ENCODE measurements around the gene MRTO4. TPM values are rescaled to one million over a fixed set of nuclear protein-coding genes. Genes with fewer than 3 reads are reported as not detected.
"Not testable (repeated sequence)": the region's sequence is repeated elsewhere in the genome, so short reads cannot be mapped to it uniquely, and the experiment has no call there.

MRTO4 gene
- total and polyA plus RNA-seq, 2 experiments from 2014 or later: 20.8 to 24.9 TPM

- Histone ChIP-seq H4K20me1 (ENCODE audit: insufficient read depth, poor library complexity, severe bottlenecking) (no peaks in the 10 kb centered on the region), H3K4me2 (no peak overlapping the region), H3K4me1 (ENCODE audit: insufficient read depth) (no peaks in the 10 kb centered on the region), H2AFZ (no peak overlapping the region), H3K36me3 (replicated peaks; ENCODE audit: insufficient read depth, low read depth) (no peaks in the 10 kb centered on the region), H3K27me3 (no peaks in the 10 kb centered on the region), H3K27ac (no peak overlapping the region), H3K79me2 (no peaks in the 10 kb centered on the region), H3K9me3 (ENCODE audit: low read depth) (no peaks in the 10 kb centered on the region), H3K4me3 (no peak overlapping the region), H3K9me2 (replicated peaks; ENCODE audit: insufficient read depth) (no peaks in the 10 kb centered on the region)
- TF ChIP-seq EZH2 (IDR thresholded peaks at IDR 0.05; ENCODE audit: borderline replicate concordance) (no peak), EZH2phosphoT487 (IDR thresholded peaks at IDR 0.05; ENCODE audit: low read depth, severe bottlenecking, unreplicated experiment) (no peak)
- TF ChIP-seq, protein P1, sequence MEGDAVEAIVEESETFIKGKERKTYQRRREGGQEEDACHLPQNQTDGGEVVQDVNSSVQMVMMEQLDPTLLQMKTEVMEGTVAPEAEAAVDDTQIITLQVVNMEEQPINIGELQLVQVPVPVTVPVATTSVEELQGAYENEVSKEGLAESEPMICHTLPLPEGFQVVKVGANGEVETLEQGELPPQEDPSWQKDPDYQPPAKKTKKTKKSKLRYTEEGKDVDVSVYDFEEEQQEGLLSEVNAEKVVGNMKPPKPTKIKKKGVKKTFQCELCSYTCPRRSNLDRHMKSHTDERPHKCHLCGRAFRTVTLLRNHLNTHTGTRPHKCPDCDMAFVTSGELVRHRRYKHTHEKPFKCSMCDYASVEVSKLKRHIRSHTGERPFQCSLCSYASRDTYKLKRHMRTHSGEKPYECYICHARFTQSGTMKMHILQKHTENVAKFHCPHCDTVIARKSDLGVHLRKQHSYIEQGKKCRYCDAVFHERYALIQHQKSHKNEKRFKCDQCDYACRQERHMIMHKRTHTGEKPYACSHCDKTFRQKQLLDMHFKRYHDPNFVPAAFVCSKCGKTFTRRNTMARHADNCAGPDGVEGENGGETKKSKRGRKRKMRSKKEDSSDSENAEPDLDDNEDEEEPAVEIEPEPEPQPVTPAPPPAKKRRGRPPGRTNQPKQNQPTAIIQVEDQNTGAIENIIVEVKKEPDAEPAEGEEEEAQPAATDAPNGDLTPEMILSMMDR (IDR thresholded peaks at IDR 0.05; ENCODE audit: poor library complexity): no peak
- DNase-seq (ENCODE audit: low spot score): no peak
Observed at GRCh38 chr1:19272064-19272463, 20.5 kb downstream of the MRTO4 start.

DNA sequence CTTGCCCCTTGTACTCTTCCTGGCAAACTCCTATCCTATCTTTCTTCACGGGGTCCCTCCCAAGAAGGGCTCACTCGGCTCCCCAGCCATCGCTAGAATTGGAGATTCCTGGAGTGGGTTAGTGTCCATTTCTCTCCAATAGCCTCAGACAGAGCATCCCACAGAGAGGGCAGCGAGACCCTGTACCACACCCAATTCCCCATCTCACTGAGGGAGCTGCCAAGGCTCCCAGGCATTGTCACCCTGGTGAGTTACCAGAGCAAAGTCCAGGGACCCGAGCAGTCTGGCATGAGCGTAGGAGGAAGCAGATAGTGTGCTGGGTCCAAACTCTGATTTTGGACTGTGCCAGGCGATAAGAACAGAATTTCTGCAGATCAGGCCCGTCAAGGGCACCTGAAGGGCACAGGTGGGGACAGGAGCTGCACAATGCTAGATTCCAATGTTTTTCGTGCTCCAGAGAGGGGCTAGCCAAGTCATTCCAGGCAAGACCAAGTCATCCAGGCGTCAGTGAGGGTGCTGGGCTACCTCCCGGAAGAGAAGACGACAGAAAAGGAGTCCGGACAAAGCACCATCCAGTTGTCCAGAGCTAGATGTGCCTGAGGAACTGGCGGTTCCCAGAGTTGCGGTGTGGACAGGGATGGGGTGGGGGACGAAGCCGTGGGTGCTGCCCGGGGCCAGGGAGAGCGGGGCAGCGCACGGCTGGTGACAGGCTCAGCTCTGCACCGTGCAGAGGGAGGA is 21.7 kb downstream of the MRTO4 start:
- H3K4me2 ChIP-seq: no peak overlapping the region
- H4K20me1 ChIP-seq (ENCODE audit: insufficient read depth, poor library complexity, severe bottlenecking): no peaks in the 10 kb centered on the region
- DNase-seq (ENCODE audit: low spot score): no peak
- TF ChIP-seq EZH2 (IDR thresholded peaks at IDR 0.05; ENCODE audit: borderline replicate concordance): no peak
- TF ChIP-seq, protein P1 (IDR thresholded peaks at IDR 0.05; ENCODE audit: poor library complexity): no peak
- no peak for TF ChIP-seq EZH2phosphoT487 (IDR thresholded peaks at IDR 0.05; ENCODE audit: low read depth, severe bottlenecking, unreplicated experiment)
- H3K36me3 ChIP-seq (replicated peaks; ENCODE audit: insufficient read depth, low read depth): no peaks in the 10 kb centered on the region
- H3K9me3 ChIP-seq (ENCODE audit: low read depth): no peaks in the 10 kb centered on the region
- H3K9me2 ChIP-seq (replicated peaks; ENCODE audit: insufficient read depth): no peaks in the 10 kb centered on the region
- no peaks in the 10 kb centered on the region for H3K79me2 ChIP-seq
- WGBS (ENCODE audit: low lambda C conversion rate, missing lambda C conversion rate): 94% methylated on average over 21 of the region's 22 CpGs
- H3K27me3 ChIP-seq: no peaks in the 10 kb centered on the region
- no peak overlapping the region for H3K27ac ChIP-seq
- H3K4me3 ChIP-seq: no peak overlapping the region
- no peak overlapping the region for H2AFZ ChIP-seq
- H3K4me1 ChIP-seq (ENCODE audit: insufficient read depth): no peaks in the 10 kb centered on the region

DNA sequence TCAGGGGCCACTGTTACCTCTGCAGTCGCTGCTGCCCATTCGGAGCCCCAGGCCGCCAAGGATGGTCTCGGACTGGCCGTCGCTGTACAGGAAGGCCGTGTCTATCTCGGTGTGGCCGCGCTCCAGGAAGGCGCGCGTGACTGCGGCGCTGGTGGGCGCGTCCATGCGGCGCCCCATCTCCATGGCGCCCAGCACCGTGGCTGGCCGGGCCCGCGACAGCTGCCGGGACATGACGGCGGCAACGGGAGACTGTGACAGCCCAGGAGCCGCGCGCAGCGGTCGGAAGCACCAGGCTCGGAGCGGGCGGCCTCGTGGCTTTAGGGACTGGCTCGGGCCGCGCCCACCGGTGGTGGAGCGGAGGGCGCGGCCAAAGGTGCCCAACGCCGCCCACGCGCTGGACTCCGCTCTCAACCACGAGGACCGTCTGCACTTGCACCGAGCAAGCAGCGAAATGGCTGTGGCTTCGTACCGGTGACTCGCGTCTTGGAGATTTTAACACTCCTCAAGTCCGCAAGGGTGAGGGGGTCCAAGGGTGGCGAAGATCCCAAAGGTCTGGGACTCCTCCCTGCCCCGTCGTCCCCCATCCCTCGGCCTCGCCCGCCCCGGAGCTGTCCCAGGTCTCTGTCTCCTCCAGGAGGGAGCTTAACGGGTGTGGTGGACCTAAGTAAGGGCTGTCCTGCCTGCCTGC is 22.4 kb downstream of the MRTO4 start:
- H3K79me2 ChIP-seq; H3K9me2 ChIP-seq (replicated peaks; ENCODE audit: insufficient read depth); H3K27ac ChIP-seq; H4K20me1 ChIP-seq (ENCODE audit: insufficient read depth, poor library complexity, severe bottlenecking); H3K9me3 ChIP-seq (ENCODE audit: low read depth); H3K4me2 ChIP-seq; H3K27me3 ChIP-seq; H2AFZ ChIP-seq; DNase-seq (ENCODE audit: low spot score); H3K4me1 ChIP-seq (ENCODE audit: insufficient read depth); H3K4me3 ChIP-seq; H3K36me3 ChIP-seq (replicated peaks; ENCODE audit: insufficient read depth, low read depth): not testable (repeated sequence)
- 97% methylated on average over 33 of the region's 66 CpGs for WGBS (ENCODE audit: low lambda C conversion rate, missing lambda C conversion rate)

- H3K4me2 ChIP-seq: no peak overlapping the region
- H2AFZ ChIP-seq: no peak overlapping the region
- 93% methylated on average over 5 of the region's 5 CpGs for WGBS (ENCODE audit: low lambda C conversion rate, missing lambda C conversion rate)
Observed at GRCh38 chr1:19274636-19275035, 23.0 kb downstream of the MRTO4 start.

More at GRCh38 chr1:19274636-19275035, 23.0 kb downstream of the MRTO4 start:
- no peak overlapping the region for H3K4me3 ChIP-seq
- H3K27ac ChIP-seq: no peak overlapping the region
- H3K36me3 ChIP-seq (replicated peaks; ENCODE audit: insufficient read depth, low read depth): no peaks in the 10 kb centered on the region
- H3K4me1 ChIP-seq (ENCODE audit: insufficient read depth): no peaks in the 10 kb centered on the region
- no peaks in the 10 kb centered on the region for H4K20me1 ChIP-seq (ENCODE audit: insufficient read depth, poor library complexity, severe bottlenecking)
- H3K9me2 ChIP-seq (replicated peaks; ENCODE audit: insufficient read depth): no peaks in the 10 kb centered on the region
- no peak for DNase-seq (ENCODE audit: low spot score)
- H3K9me3 ChIP-seq (ENCODE audit: low read depth): no peaks in the 10 kb centered on the region
- H3K27me3 ChIP-seq: no peaks in the 10 kb centered on the region
- no peak for TF ChIP-seq EZH2phosphoT487 (IDR thresholded peaks at IDR 0.05; ENCODE audit: low read depth, severe bottlenecking, unreplicated experiment)
- TF ChIP-seq, protein P1 (IDR thresholded peaks at IDR 0.05; ENCODE audit: poor library complexity): no peak
- no peak for TF ChIP-seq EZH2 (IDR thresholded peaks at IDR 0.05; ENCODE audit: borderline replicate concordance)
- no peaks in the 10 kb centered on the region for H3K79me2 ChIP-seq
